Activated CD8-positive, alpha-beta memory T cell treated with anti-CD3 and anti-CD28 coated beads, Interleukin-2, amount 50 U/mL, for 24 hours (primary cell): ENCODE data around the gene MPL.
A peak's percentile ranks its signal among the peaks of the same experiment; 100 is the strongest.
"Not testable (repeated sequence)": the region's sequence is repeated elsewhere in the genome, so short reads cannot be mapped to it uniquely, and the experiment has no call there.

Source experiments
- DNase-seq: peaks from one replicate; pipeline ENCODE4 v3.0.0-alpha.2; 2020; ENCODE audit errors: extremely low read depth

The MPL gene

DNA sequence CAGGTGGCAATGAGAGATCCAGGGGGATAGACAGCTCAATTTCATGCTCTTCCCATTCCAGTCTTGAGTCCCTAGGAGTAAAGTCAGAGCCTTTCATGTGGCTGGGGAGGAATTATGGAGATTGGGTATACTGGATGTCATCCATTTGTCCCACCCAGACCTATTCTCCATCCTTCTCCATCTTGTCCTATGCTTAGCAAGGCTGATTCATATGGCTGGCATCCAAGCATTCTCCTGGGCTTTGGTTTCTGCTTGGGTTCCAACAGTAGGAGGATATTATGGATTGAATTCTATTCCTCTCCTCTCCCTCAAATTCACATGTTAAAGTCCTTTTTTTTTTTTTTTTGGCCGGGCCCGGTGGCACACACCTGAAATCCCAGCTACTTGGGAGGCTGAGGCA, 17.3 kb downstream of the MPL start:
- DNase-seq = no peak

DNA sequence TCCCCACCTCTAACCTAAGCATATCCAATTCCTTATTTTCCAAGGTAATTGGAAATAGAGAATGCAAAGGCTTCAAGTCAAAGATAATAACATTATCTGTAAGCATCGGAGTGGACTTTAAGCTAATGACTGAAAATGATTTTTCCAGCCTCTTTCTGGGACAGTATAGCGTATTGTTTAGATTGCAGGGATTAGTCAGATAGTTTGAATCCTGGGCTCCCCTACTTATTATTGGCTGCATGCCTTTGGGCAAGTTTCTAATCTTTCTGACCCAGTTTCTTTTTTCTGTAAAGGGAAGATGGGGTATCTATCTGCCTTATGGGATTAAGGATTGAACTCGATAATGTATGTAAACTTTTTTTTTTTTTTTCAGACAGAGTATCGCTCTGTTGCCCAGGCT, 19.6 kb downstream of the MPL start:
- no peak for DNase-seq

DNA sequence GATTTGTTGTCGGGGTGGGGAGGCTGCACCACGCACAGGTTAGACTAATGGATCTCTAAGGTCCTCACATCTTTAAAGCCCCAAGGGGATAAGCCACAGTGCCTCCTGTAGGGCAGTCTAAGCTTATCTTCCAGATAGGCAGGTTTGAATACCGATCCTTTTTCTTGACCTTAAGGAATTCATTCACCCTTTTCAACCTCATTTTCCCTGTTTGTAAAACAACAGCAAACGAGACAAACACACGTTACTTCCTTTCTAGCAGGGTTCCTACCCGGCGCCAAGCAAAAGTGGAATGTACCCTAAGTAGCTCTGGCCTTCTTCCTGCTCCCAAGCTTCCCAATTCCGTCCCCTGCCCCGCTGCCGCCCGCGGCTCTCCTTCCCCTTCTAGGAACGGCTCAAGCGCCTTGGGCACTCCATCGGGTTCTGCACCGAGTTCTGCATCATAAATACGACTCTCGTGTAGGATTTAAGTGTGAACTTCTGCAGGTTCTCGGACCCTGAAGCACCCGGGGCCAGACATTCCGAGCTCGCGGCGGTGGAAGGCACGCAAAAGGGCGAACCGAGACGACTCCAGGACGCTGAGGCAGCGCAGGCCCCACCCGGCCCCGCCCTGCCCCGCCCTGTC, 20.6 kb downstream of the MPL start:
- DNase-seq = no peak

DNA sequence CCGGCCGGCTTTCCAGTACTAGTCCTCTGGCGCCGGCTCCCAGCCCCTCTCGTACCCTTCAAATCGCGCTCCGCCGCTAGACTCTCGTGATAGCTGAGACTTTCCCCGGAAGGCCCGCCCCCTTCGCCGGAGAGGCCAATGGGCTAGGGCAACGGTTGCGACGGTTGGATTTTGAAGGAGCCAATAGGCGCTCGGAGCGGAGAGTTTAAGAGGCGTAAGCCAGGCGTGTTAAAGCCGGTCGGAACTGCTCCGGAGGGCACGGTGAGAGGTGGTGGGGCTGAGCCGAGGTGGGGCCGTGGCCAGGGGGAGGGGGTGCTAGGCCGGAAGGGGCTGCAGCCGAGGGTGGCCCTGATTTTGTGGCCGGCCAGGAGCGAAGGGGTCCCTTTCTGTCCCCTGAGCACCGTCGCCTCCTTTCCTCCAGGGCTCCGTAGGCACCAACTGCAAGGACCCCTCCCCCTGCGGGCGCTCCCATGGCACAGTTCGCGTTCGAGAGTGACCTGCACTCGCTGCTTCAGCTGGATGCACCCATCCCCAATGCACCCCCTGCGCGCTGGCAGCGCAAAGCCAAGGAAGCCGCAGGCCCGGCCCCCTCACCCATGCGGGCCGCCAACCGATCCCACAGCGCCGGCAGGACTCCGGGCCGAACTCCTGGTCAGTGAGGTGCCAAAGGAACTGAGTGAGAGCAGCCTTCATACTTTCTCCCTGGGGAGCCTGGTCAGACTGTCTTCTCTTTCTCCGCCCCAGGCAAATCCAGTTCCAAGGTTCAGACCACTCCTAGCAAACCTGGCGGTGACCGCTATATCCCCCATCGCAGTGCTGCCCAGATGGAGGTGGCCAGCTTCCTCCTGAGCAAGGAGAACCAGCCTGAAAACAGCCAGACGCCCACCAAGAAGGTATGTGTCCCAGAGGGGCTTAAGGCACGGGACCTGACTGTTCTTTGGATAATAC, 21.4 kb downstream of the MPL start, which contains the start of gene CDC20:
TSS of gene CDC20 (plus strand) at position 236 of the 948 bp plus-strand sequence. CDS start at position 471, 235 bp downstream.
- peak; percentile 98 for DNase-seq

DNA sequence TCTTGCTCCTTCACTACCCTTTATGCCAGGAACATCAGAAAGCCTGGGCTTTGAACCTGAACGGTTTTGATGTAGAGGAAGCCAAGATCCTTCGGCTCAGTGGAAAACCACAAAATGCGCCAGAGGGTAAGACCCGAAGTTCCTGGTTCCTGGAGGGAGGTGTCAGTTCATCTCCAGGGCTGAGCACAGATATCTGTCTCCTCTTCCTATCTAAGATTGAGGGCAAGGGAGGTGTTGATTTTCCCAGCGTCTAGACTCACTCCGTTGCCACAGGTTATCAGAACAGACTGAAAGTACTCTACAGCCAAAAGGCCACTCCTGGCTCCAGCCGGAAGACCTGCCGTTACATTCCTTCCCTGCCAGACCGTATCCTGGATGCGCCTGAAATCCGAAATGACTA, 22.1 kb downstream of the MPL start:
- no peak for DNase-seq

DNA sequence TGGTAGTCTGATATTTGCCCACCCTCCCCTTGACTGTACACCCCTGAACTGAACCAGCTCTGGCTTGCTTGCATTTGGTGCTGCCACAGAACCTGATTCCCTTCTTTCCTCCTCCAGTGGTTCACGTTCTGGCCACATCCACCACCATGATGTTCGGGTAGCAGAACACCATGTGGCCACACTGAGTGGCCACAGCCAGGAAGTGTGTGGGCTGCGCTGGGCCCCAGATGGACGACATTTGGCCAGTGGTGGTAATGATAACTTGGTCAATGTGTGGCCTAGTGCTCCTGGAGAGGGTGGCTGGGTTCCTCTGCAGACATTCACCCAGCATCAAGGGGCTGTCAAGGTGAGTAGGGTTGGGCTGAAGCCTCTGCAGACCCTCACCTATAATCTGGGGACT, 23.0 kb downstream of the MPL start:
- DNase-seq = no peak

DNA sequence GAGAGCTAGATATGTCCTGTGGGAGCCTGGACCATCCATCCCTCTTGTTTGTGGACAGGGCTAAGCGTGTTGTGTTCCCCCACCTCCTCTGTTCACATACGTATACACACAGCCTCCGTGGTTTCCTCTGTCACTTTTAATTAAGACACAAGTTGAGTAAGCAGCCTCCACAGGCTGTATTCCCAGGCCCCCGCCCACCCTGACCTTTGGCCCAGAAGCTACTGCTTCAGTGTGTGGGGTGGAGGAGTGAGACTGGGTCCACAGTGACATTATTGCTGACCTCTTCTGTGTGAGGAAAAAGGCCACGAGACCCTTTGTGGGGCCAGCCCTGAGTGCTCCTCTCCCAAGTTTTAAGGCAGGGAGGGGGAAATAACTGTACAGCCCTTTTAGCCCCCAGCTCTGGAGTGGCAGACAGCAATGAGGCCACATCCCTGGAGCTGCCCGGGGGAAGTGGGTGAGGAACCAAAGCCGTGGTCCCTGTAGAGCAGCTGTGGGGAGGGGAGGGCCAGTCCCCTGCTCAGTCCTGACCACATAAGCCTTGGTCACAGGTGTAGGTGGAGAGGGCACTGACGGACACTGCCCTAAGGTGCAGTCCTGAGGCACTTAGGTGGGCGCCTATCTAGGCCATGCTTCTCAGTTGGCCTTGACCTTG, 25.8 kb downstream of the MPL start:
- DNase-seq = no peak

DNA sequence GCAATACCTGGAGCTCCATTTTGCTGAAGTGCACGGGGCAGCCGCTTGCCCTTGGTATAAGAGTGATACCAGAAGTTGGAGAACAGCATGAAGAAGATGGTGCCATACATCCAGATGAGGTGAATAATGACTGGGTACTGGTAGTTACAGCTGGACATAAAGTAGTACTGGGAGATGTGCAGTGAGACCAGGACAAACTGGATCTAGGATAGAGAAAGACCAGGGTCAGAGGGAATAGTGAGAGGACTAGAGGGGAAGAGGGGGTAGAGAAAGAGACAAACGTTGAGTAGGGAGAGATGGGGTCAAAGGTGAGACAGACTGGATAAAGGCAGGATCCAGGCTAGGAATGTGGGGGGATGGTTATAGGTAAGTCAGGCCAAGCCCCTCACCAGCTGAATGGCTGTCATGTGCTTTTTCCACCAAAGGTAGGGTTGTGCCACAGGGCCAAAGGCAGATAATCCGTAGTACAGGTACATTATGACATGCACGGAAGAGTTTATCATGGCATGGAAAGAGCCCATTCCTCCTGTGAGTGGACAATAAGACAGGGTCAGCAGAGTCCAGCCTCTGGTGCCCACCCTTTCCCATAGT, 26.4 kb downstream of the MPL start:
- no peak for DNase-seq

DNA sequence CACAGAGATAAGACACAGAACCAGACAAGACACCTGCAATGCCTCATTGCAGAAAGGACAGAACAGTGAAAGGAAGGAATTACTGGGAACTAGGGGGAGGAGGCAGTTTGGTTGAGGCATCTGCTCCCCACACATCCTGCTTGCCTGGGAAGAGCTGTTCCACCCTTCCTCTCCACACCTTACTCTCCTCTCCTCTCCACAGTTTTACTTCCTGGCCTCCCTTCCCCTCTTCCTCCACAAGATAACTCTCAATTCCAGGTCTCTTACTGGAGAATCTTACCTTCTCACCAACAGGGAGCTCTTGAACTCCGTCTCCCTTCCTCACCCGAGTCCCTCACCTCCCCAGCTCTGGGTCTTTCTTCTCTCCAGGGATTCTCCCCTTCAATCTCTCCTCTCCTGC, 28.1 kb downstream of the MPL start:
- no peak for DNase-seq

DNA sequence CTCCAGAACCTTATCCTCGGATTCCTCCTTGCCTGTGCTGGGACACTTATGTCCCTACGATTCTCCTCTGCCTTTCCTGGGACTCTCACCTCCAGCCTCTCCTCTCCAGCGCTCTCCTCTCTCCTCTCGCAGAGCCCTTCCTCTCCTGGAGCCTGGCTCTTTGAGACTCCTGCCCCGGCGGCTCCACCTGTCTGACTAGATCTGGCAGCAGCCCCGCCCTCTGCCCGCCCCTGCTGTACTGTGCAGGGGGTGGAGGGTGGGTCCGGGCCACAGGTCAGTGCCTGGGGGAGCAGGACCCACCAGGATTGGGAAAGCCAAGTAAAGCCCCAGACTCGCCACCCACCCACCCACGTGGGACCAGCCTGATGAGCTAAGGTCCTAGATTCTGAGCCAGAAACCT, 28.6 kb downstream of the MPL start:
- no peak for DNase-seq

DNA sequence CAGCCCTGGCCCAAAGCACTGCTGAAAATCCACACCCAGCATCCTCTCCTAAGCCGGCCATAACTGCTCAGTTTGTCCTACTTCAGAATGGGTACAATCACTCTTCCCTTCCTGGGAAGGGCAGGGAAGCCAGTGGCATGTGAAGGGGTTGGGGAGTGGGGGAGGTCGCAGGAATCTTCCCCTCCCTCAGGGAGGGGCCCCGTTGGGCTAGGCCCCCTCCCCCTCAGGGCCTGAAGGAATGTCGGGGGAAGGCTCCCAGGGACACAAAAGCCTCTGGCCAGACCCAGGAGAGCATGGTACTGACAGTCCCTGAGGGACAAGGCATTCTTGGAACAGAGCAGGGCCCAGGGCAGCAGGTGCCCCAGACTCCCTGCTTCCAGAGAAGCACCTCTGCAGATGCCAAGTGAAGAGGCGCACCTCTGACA, 29.0 kb downstream of the MPL start:
- no peak for DNase-seq

DNA sequence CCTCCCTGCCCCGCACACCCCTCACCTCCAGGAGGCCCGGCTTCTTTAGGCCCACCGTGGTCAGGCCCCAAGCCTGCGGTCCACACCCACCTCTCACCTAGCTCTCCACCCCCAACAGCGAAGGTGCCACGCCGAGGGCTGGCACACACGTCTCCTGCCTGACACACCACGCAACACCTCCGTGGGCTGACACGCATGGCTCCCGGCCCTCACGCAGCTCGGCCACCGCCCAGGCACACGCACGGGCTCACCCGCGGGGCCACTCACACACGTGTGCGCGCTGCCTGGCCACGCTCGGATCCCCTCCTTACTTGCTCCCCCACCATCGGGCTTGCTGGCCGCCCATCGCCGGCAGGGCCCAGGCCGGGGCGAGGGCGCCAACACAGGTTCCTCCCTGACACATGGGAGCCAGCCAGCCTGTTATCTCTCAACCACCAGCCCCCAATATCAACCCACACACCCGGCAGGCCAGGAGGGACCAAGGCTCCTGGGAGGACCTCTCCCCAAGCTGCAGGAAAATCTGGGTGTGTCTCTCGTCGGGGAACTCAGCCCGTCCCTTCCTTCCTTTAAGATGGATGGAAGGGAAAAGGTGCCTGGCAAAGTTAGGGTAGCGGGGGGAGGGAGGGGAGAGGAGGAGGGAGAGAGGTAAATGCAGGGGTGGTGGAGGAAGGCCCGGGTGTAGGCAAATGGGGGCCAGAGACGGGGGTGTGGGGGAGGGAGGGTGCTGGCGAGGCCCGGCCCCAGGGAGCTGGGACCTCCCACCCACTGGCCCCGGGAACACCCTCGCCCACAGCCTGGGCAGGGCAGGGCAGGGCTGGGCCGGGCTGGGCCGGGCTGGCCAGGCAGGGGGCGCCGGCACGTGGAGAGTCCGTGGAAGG, 29.6 kb downstream of the MPL start:
- DNase-seq = no peak

DNA sequence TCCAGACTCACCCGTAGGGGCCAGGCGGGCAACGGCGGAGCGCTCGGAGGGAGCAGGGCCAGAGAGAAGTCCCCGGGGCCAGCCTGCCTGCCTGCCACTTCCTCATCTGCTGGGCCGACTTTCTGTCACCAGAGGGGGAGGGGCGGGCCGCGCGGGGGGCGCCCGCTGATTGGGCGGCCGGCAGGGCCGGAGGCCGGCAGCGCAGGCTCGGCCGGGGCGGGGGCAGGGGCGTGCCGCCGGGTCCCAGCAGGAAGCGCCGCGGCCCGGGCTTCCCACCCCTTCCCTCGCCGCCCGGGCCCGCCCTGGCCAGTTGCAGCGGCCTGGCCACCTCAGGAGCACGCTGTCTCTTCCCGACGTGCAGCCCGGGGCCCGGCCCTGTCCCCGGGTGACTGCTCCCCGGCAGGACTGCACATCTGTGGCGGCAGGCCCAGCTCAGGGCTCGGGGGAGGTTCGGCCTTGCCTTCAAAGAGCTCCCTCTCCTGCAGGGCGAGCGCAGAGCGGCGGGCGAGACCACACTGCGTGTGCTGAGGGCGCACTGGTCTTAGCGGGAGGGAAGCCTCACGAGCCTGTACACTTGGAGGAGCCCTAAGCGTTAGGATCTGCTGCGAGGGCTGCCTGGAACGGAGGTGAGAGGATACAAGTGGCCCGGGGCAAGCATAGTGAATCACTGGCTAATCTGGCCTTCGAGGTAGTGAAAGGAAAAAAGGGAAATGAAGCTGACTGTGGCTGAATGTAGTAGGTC, 30.5 kb downstream of the MPL start, which contains the start of gene ELOVL1:
TSS of gene ELOVL1 (minus strand) at position 108 of the 742 bp plus-strand sequence. CDS start 2,402 bp downstream, outside the sequence.
- peak; percentile 58 for DNase-seq

DNA sequence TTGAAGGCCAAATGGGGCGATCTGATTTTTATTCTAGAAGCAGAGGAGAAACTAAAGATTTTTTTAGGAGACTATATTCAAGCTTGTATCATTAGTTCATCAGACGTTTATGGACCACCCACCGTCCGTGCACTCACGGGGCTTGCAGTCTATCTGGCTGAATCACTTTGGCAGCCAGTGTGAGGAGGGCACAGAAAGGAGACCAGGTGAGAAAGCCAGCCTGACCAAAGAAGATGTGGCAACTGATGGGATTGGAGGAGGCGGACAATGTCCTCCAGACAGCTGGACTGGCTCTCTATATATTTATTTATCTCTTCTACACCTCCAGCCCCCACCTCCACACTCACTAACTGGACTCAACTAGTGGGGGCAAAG, 31.0 kb downstream of the MPL start:
- no peak for DNase-seq

DNA sequence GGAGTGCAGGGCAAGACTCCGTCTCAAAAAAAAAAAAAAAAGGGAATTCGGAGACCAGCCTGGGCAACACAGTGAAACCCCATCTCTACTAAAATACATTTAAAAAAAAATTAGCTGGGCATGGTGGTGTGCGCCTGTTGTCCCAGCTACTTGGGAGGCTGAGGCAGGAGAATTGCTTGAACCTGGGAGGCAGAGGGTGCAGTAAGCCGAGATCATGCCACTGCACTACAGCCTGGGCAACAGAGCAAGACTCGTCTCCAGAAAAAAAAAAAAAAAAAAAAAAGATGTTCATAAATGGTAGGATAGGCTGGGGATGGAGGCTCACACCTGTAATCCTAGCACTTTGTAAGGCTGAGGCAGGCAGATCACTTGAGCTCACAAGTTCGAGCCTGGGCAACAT, 32.2 kb downstream of the MPL start:
- not testable (repeated sequence) for DNase-seq

DNA sequence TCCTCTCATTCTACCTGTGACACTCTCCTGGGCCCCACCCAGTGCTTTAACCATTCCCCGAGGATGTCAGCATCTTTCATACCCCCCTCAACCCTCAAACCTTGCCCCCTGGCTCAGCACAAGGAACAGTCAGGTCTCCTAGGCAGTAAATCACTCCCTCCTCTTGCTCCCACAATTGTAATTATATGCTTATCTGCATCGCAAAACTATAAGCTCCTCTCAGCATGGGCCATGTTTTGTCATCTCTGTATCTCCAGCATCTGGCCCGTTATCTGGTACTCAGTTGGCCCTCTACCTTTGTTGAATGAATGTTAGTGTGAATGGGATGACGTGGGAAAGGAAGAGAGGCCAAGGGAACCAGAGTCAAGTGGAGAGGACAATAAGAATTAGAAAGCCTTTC, 32.9 kb downstream of the MPL start:
- no peak for DNase-seq

DNA sequence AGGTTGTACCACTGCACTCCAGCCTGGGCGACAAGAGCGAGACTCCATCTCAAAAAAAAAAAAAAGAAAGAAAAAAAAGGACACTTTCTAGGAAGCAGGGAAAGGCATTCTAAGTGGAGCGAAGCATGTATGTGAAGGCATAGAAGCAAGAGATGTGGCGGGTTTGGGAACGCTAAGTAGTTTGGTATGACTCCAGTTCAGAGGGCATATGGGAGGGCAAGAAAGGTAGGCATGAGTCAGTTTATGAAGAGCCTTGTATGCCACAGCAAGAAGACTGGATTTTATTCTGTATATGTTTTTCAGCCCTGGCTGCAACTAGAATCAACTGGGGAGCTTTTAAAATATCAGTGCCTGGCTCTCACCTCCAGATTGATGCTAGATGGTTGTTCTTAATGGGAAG, 34.6 kb downstream of the MPL start:
- DNase-seq = no peak

DNA sequence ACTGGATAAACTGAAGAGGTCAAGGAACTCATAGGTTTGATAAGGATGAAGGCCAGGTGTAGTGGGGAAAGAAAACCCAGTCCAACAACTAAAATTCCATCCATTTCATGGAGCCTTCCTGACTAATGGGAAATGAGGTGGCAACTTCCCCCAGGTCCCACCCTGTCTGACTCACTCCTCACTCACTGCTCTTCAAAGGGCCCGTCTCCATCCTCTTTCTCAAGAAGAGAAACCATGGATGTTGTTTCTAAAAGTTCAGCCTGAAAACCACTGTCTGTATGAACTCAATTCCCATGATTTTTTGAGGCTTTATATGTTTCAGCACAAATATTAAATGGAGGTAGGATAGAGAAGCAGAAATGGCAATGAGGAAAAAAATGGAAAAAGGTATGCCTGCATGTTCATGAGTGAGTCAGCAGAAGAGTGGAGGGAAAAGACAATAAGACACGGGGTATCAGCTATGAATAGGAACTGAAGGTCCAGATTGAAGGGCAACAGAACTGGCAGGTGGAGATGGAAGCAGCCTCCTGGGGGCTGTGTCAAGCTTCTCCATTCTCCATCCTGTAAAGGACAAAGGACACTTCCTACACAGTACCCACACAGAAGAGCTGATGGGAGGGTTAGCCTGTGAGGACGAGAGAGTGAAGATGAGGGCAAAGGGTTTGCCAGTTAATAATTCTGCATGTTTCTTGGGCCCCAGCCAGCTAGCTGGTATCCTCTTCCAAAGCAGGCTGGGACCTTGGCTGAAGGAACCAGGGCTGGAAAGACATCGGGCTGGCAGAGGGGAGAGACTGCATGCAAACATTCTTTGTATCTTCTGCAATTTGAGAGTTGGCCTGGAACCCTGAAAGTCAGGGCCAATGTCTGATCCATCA, 35.7 kb downstream of the MPL start:
- DNase-seq = no peak

DNA sequence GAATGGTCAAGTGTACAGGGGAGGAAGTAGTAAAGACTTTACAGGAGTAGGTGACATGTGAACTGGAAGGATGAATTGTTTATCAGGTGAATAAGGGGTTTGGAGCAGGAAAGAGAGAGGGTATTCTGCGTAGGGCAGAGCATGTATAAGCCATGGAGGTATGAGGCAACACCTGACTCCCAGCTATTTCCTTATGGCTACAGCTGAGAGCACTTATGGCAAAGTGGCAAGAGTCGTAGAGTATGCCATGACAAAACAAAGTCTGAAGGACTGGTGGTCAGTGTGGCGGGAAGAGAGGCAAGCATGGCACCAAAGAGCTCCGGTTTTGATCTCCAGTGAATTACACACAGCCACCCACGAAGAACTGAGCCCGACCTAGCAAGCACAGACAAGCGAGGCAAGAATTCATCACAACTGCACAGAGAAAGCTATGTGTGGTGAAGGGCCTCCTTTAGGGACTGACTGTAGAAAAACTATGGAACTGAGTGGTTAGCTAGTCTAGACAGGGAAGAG, 39.2 kb downstream of the MPL start:
- no peak for DNase-seq
